ENCODE data around the gene GNA12. TPM values are rescaled to one million over a fixed set of nuclear protein-coding genes. Genes with fewer than 3 reads are reported as not detected.

Gene GNA12
- total RNA-seq, 8 experiments from 2014 or later, result 9.7 to 33.3 (median 20.5) TPM

GRCh38 chr7:2773608-2774007 is 70.5 kb downstream of the GNA12 start:
- Histone ChIP-seq H3K27ac (no peak overlapping the region), H3K4me1 (replicated peaks in 1 of 2) (peaks cover 0 to 3% of the 10 kb centered on the region in 2 donors), H3K4me3 (no peak overlapping the region)
- in situ Hi-C loops (cut with MboI; ENCODE audit: low pct_unique_long_range_greater_than_20kb in 2 of 9, low sequenced_read_pairs in 9 of 9, unreplicated experiment in 9 of 9), result no loop called here
- 91 to 100% (median 100%) methylated on average over 4 to 11 of the region's 11 CpGs; no CpG with 5 or more reads in 3 of the 10 experiments for WGBS, 10 experiments
- ATAC-seq (replicated peaks in 6 of 8), result no peak

GRCh38 chr7:2771274-2771731 is 72.8 kb downstream of the GNA12 start:
- WGBS, 10 experiments, result 60 to 100% (median 92%) methylated on average over 2 to 4 of the region's 6 CpGs; no CpG with 5 or more reads in 1 of the 10 experiments
- Histone ChIP-seq H3K4me1 (replicated peaks in 1 of 2) (no peaks in the 10 kb centered on the region), H3K27ac (no peak overlapping the region), H3K4me3 (no peak overlapping the region)
- no peak for ATAC-seq (replicated peaks in 6 of 8)
- in situ Hi-C loops (cut with MboI; ENCODE audit: low pct_unique_long_range_greater_than_20kb in 2 of 9, low sequenced_read_pairs in 9 of 9, unreplicated experiment in 9 of 9), result no loop called here

GRCh38 chr7:2764621-2765020 is 79.5 kb downstream of the GNA12 start:
- 70 to 100% (median 94%) methylated on average over 2 to 10 of the region's 11 CpGs; no CpG with 5 or more reads in 3 of the 10 experiments for WGBS, 10 experiments
- peaks cover 12 to 16% of the 10 kb centered on the region in 2 donors for H3K4me1 ChIP-seq (replicated peaks in 1 of 2)
- in situ Hi-C loops (cut with MboI; ENCODE audit: low pct_unique_long_range_greater_than_20kb in 2 of 9, low sequenced_read_pairs in 9 of 9, unreplicated experiment in 9 of 9), result no loop called here
- no peak overlapping the region for H3K4me3 ChIP-seq
- no peak overlapping the region for H3K27ac ChIP-seq
- ATAC-seq (replicated peaks in 6 of 8), result no peak

GRCh38 chr7:2763597-2763996 is 80.5 kb downstream of the GNA12 start:
- Histone ChIP-seq H3K27ac (no peak overlapping the region), H3K4me1 (replicated peaks in 1 of 2) (peaks cover 19 to 23% of the 10 kb centered on the region in 2 donors), H3K4me3 (no peak overlapping the region)
- in situ Hi-C loops (cut with MboI; ENCODE audit: low pct_unique_long_range_greater_than_20kb in 2 of 9, low sequenced_read_pairs in 9 of 9, unreplicated experiment in 9 of 9), result no loop called here
- 50 to 100% (median 85%) methylated on average over 1 to 4 of the region's 6 CpGs; no CpG with 5 or more reads in 4 of the 10 experiments for WGBS, 10 experiments
- ATAC-seq (replicated peaks in 6 of 8), result no peak

- ATAC-seq (replicated peaks in 6 of 8), result no peak
- WGBS, 10 experiments, result 79 to 96% (median 91%) methylated on average over 2 to 19 of the region's 29 CpGs; no CpG with 5 or more reads in 1 of the 10 experiments
- H3K27ac ChIP-seq, result no peak overlapping the region
- no peak overlapping the region for H3K4me3 ChIP-seq
- in situ Hi-C loops (cut with MboI; ENCODE audit: low pct_unique_long_range_greater_than_20kb in 2 of 9, low sequenced_read_pairs in 9 of 9, unreplicated experiment in 9 of 9), result no loop called here
- H3K4me1 ChIP-seq (replicated peaks in 1 of 2), result peaks cover 35 to 38% of the 10 kb centered on the region in 2 donors
These were observed 82.2 kb downstream of the GNA12 start for GRCh38 chr7:2761801-2762497.

- Histone ChIP-seq H3K4me3 (no peak overlapping the region), H3K4me1 (replicated peaks in 1 of 2) (peaks cover 35 to 38% of the 10 kb centered on the region in 2 donors), H3K27ac (no peak overlapping the region)
- ATAC-seq (replicated peaks in 6 of 8), result no peak
- in situ Hi-C loops (cut with MboI; ENCODE audit: low pct_unique_long_range_greater_than_20kb in 2 of 9, low sequenced_read_pairs in 9 of 9, unreplicated experiment in 9 of 9), result no loop called here
- 40 to 100% (median 93%) methylated on average over 1 to 6 of the region's 19 CpGs; no CpG with 5 or more reads in 4 of the 10 experiments for WGBS, 10 experiments
These were observed 82.9 kb downstream of the GNA12 start for GRCh38 chr7:2761131-2761624.

- WGBS, 10 experiments, result 13 to 100% (median 67%) methylated on average over 1 to 9 of the region's 22 CpGs; no CpG with 5 or more reads in 2 of the 10 experiments
- peak overlapping the region in 1 of 2 donors; percentile 60 for H3K27ac ChIP-seq
- in situ Hi-C loops (cut with MboI; ENCODE audit: low pct_unique_long_range_greater_than_20kb in 2 of 9, low sequenced_read_pairs in 9 of 9, unreplicated experiment in 9 of 9), result no loop called here
- H3K4me3 ChIP-seq, result no peak overlapping the region
- peaks cover 35 to 38% of the 10 kb centered on the region in 2 donors for H3K4me1 ChIP-seq (replicated peaks in 1 of 2)
- ATAC-seq (replicated peaks in 6 of 8), result peak; percentile 50 to 83 (median 62)
These were observed 83.8 kb downstream of the GNA12 start for GRCh38 chr7:2760098-2760889.

GRCh38 chr7:2759736-2760097 is 84.4 kb downstream of the GNA12 start:
- H3K4me3 ChIP-seq, result no peak overlapping the region
- H3K27ac ChIP-seq, result peak overlapping the region; percentile 15 to 60
- H3K4me1 ChIP-seq (replicated peaks in 1 of 2), result peaks cover 35 to 38% of the 10 kb centered on the region in 2 donors
- ATAC-seq (replicated peaks in 6 of 8), result peak in 6 of 8 experiments; percentile 2 to 51 (median 40)
- WGBS, 10 experiments, result 15 to 100% (median 41%) methylated on average over 1 to 7 of the region's 8 CpGs; no CpG with 5 or more reads in 2 of the 10 experiments
- in situ Hi-C loops (cut with MboI; ENCODE audit: low pct_unique_long_range_greater_than_20kb in 2 of 9, low sequenced_read_pairs in 9 of 9, unreplicated experiment in 9 of 9), result no loop called here

GRCh38 chr7:2758673-2759616 is 85.2 kb downstream of the GNA12 start:
- no peak for ATAC-seq (replicated peaks in 6 of 8)
- Histone ChIP-seq H3K4me3 (no peak overlapping the region), H3K4me1 (replicated peaks in 1 of 2) (peaks cover 35 to 38% of the 10 kb centered on the region in 2 donors), H3K27ac (peak overlapping the region; percentile 81 to 86)
- in situ Hi-C loops (cut with MboI; ENCODE audit: low pct_unique_long_range_greater_than_20kb in 2 of 9, low sequenced_read_pairs in 9 of 9, unreplicated experiment in 9 of 9), result no loop called here
- 86 to 100% (median 94%) methylated on average over 1 to 12 of the region's 18 CpGs for WGBS, 10 experiments

- WGBS, 10 experiments, result 0 to 70% (median 24%) methylated on average over 2 to 11 of the region's 12 CpGs
- H3K4me3 ChIP-seq, result peak overlapping the region in 1 of 5 donors; percentile 12
- H3K27ac ChIP-seq, result peak overlapping the region; percentile 81 to 86
- peak; percentile 62 to 85 (median 78) for ATAC-seq (replicated peaks in 6 of 8)
- H3K4me1 ChIP-seq (replicated peaks in 1 of 2), result peaks cover 35% of the 10 kb centered on the region in 2 donors
- in situ Hi-C loops (cut with MboI; ENCODE audit: low pct_unique_long_range_greater_than_20kb in 2 of 9, low sequenced_read_pairs in 9 of 9, unreplicated experiment in 9 of 9), result no loop called here
These were observed 86.0 kb downstream of the GNA12 start for GRCh38 chr7:2757904-2758672.

GRCh38 chr7:2757361-2757903 is 86.7 kb downstream of the GNA12 start:
- Histone ChIP-seq H3K4me3 (no peak overlapping the region), H3K4me1 (replicated peaks in 1 of 2) (peaks cover 35% of the 10 kb centered on the region in 2 donors), H3K27ac (peak overlapping the region; percentile 81 to 86)
- ATAC-seq (replicated peaks in 6 of 8), result peak in 3 of 8 experiments; percentile 1 to 3 (median 3)
- in situ Hi-C loops (cut with MboI; ENCODE audit: low pct_unique_long_range_greater_than_20kb in 2 of 9, low sequenced_read_pairs in 9 of 9, unreplicated experiment in 9 of 9), result no loop called here
- 10 to 83% (median 74%) methylated on average over 2 to 8 of the region's 11 CpGs; no CpG with 5 or more reads in 3 of the 10 experiments for WGBS, 10 experiments

Measured in motor neuron (in vitro differentiated cells).